Measurements from ENCODE around the gene LMX1A. TPM values are rescaled to one million over a fixed set of nuclear protein-coding genes. Genes with fewer than 3 reads are reported as not detected.

The LMX1A gene
- not detected for total RNA-seq
- long read RNA-seq, result 0 reads

- DNase-seq, result peak; percentile 39
- intact Hi-C loops (cut with micrococcal nuclease), result no loop called here
- peak; percentile 76 for ATAC-seq
Observed at GRCh38 chr1:165355977-165356811, at the start of gene LMX1A. Gene LMX1A (minus strand): TSS chr1:165356715. CDS start chr1:165355559, 1,156 bp downstream.

- intact Hi-C loops (cut with micrococcal nuclease), result loop anchor here (5.0 kb wide), 1 partner anchor 188 kb away; no protein-coding TSS in a partner anchor
- no peak for DNase-seq
- ATAC-seq, result peak; percentile 68
Observed at GRCh38 chr1:165403835-165404482, 47.4 kb upstream of the LMX1A start.

GRCh38 chr1:165402517-165403111 lies 46.1 kb upstream of the LMX1A start:
- no peak for DNase-seq
- ATAC-seq, result no peak
- intact Hi-C loops (cut with micrococcal nuclease), result loop anchor here (5.0 kb wide), 1 partner anchor 190 kb away; no protein-coding TSS in a partner anchor

GRCh38 chr1:165397944-165398343 lies 41.4 kb upstream of the LMX1A start:
- DNase-seq, result peak; percentile 51

GRCh38 chr1:165395901-165396300 lies 39.4 kb upstream of the LMX1A start:
- no peak for ATAC-seq
- no peak for DNase-seq

More at GRCh38 chr1:165397944-165398343, 41.4 kb upstream of the LMX1A start:
- intact Hi-C loops (cut with micrococcal nuclease), result loop anchor here (10.0 kb wide), 1 partner anchor 517 kb away; no protein-coding TSS in a partner anchor
- peak; percentile 81 for ATAC-seq

GRCh38 chr1:165395478-165395877 lies 39.0 kb upstream of the LMX1A start:
- intact Hi-C loops (cut with micrococcal nuclease), result loop anchor here (10.0 kb wide), 1 partner anchor 519 kb away; no protein-coding TSS in a partner anchor
- ATAC-seq, result no peak
- DNase-seq, result no peak

More at GRCh38 chr1:165395901-165396300, 39.4 kb upstream of the LMX1A start:
- intact Hi-C loops (cut with micrococcal nuclease), result loop anchor here (10.0 kb wide), 1 partner anchor 519 kb away; no protein-coding TSS in a partner anchor

GRCh38 chr1:165392634-165393571 lies 36.4 kb upstream of the LMX1A start:
- peak; percentile 96 for ATAC-seq
- intact Hi-C loops (cut with micrococcal nuclease), result loop anchor here (10.0 kb wide), 1 partner anchor 522 kb away; no protein-coding TSS in a partner anchor

GRCh38 chr1:165389609-165390008 lies 33.1 kb upstream of the LMX1A start:
- DNase-seq, result no peak
- intact Hi-C loops (cut with micrococcal nuclease), result loop anchor here (10.0 kb wide), 1 partner anchor 525 kb away; no protein-coding TSS in a partner anchor

More at GRCh38 chr1:165392634-165393571, 36.4 kb upstream of the LMX1A start:
- DNase-seq, result peak; percentile 88

GRCh38 chr1:165387961-165388360 lies 31.4 kb upstream of the LMX1A start:
- intact Hi-C loops (cut with micrococcal nuclease), result no loop called here
- no peak for ATAC-seq

More at GRCh38 chr1:165389609-165390008, 33.1 kb upstream of the LMX1A start:
- no peak for ATAC-seq

GRCh38 chr1:165387505-165387904 lies 31.0 kb upstream of the LMX1A start:
- intact Hi-C loops (cut with micrococcal nuclease), result no loop called here
- ATAC-seq (no peak), DNase-seq (no peak)

More at GRCh38 chr1:165387961-165388360, 31.4 kb upstream of the LMX1A start:
- no peak for DNase-seq

GRCh38 chr1:165383599-165384405 lies 27.3 kb upstream of the LMX1A start:
- DNase-seq, result no peak
- ATAC-seq, result peak; percentile 30
- intact Hi-C loops (cut with micrococcal nuclease), result no loop called here

GRCh38 chr1:165383067-165383466 lies 26.6 kb upstream of the LMX1A start:
- peak; percentile 57 for DNase-seq
- intact Hi-C loops (cut with micrococcal nuclease), result no loop called here
- peak; percentile 91 for ATAC-seq

- ATAC-seq (no peak), DNase-seq (no peak)
- intact Hi-C loops (cut with micrococcal nuclease), result no loop called here
Observed at GRCh38 chr1:165381745-165382505, 25.4 kb upstream of the LMX1A start.

GRCh38 chr1:165376811-165377311 lies 20.3 kb upstream of the LMX1A start:
- intact Hi-C loops (cut with micrococcal nuclease), result no loop called here
- DNase-seq (no peak), ATAC-seq (no peak)

GRCh38 chr1:165376041-165376810 lies 19.7 kb upstream of the LMX1A start:
- intact Hi-C loops (cut with micrococcal nuclease), result no loop called here
- DNase-seq (peak; percentile 89), ATAC-seq (peak; percentile 96)

- intact Hi-C loops (cut with micrococcal nuclease), result no loop called here
- no peak for ATAC-seq
Observed at GRCh38 chr1:165375623-165376022, 19.1 kb upstream of the LMX1A start.

More at GRCh38 chr1:165375623-165376022, 19.1 kb upstream of the LMX1A start:
- no peak for DNase-seq
